ENCODE results near the gene MCUB. TPM values are rescaled to one million over a fixed set of nuclear protein-coding genes. Genes with fewer than 3 reads are reported as not detected.

MCUB gene
- polyA plus RNA-seq, 3 donors, result 117 to 125 (median 123) TPM

GRCh38 chr4:109662771-109663170, 102.7 kb downstream of the MCUB start:
- H3K36me3 Mint-ChIP-seq, result peaks cover 32 to 49% of the 10 kb centered on the region in 2 donors
- DNase-seq, result no peak
- no peaks in the 10 kb centered on the region for H3K27me3 Mint-ChIP-seq (ENCODE audit: low read depth in 3 of 3)
- no peaks in the 10 kb centered on the region for H3K4me1 ChIP-seq (ENCODE audit: control insufficient read depth in 1 of 2, insufficient read depth in 2 of 2, low read length in 2 of 2)
- peak overlapping the region in 1 of 7 donors; percentile 6 for H3K27ac Mint-ChIP-seq
- TF ChIP-seq CTCF (IDR thresholded peaks at IDR 0.05), result no peak
- H3K4me1 Mint-ChIP-seq, result no peaks in the 10 kb centered on the region
- no peak overlapping the region for H3K4me3 Mint-ChIP-seq
- no peak overlapping the region for H3K4me2 ChIP-seq (replicated peaks; ENCODE audit: extremely low read depth, low read length, poor library complexity, severe bottlenecking)
- no CpG with 5 or more reads among the region's 3 CpGs for WGBS (ENCODE audit: insufficient coverage)
- no peak overlapping the region for H2AFZ ChIP-seq (ENCODE audit: insufficient read depth, low read depth, low read length, poor library complexity, severe bottlenecking)
- no peak overlapping the region for H3K4me3 ChIP-seq (replicated peaks in 1 of 3; ENCODE audit: low read depth in 2 of 3, low read length in 3 of 3)
- intact Hi-C loops (cut with micrococcal nuclease), result no loop called here
- no peaks in the 10 kb centered on the region for H3K9me3 ChIP-seq (replicated peaks in 1 of 2; ENCODE audit: control insufficient read depth in 1 of 2, insufficient read depth in 1 of 2, low read length in 2 of 2)
- no peaks in the 10 kb centered on the region for H3K9me3 Mint-ChIP-seq
- H3K27ac ChIP-seq (ENCODE audit: low read depth in 1 of 2, low read length in 2 of 2), result no peak overlapping the region
- peaks cover 21% of the 10 kb centered on the region for H4K20me1 ChIP-seq (ENCODE audit: insufficient read depth, low read length)
- no peaks in the 10 kb centered on the region for H3K27me3 ChIP-seq (ENCODE audit: control insufficient read depth in 2 of 2, insufficient read depth in 2 of 2, low read length in 2 of 2)
- H3K79me2 ChIP-seq (ENCODE audit: insufficient read depth, low read length), result no peaks in the 10 kb centered on the region
- H3K36me3 ChIP-seq (replicated peaks in 1 of 2; ENCODE audit: control insufficient read depth in 1 of 2, insufficient read depth in 2 of 2, low read length in 2 of 2), result peaks cover 28 to 66% of the 10 kb centered on the region in 2 donors
- H3K9ac ChIP-seq (ENCODE audit: insufficient read depth, low read length, poor library complexity, severe bottlenecking), result no peak overlapping the region

- Mint-ChIP-seq H3K4me1 (no peaks in the 10 kb centered on the region), H3K36me3 (peaks cover 24 to 50% of the 10 kb centered on the region in 2 donors), H3K27ac (peak overlapping the region in 1 of 7 donors; percentile 59), H3K9me3 (peaks cover 0 to 6% (median under 1%) of the 10 kb centered on the region in 7 donors), H3K27me3 (ENCODE audit: low read depth in 3 of 3) (peaks cover 0 to 2% (median 0%) of the 10 kb centered on the region in 3 donors), H3K4me3 (no peak overlapping the region)
- no peak overlapping the region for H3K4me2 ChIP-seq (replicated peaks; ENCODE audit: extremely low read depth, low read length, poor library complexity, severe bottlenecking)
- H2AFZ ChIP-seq (ENCODE audit: insufficient read depth, low read depth, low read length, poor library complexity, severe bottlenecking), result no peak overlapping the region
- H3K4me3 ChIP-seq (replicated peaks in 1 of 3; ENCODE audit: low read depth in 2 of 3, low read length in 3 of 3), result no peak overlapping the region
- H3K27ac ChIP-seq (ENCODE audit: low read depth in 1 of 2, low read length in 2 of 2), result no peak overlapping the region
- TF ChIP-seq CTCF (IDR thresholded peaks at IDR 0.05), result no peak
- H3K36me3 ChIP-seq (replicated peaks in 1 of 2; ENCODE audit: control insufficient read depth in 1 of 2, insufficient read depth in 2 of 2, low read length in 2 of 2), result peaks cover 21 to 57% of the 10 kb centered on the region in 2 donors
- peaks cover 20% of the 10 kb centered on the region for H4K20me1 ChIP-seq (ENCODE audit: insufficient read depth, low read length)
- H3K9me3 ChIP-seq (replicated peaks in 1 of 2; ENCODE audit: control insufficient read depth in 1 of 2, insufficient read depth in 1 of 2, low read length in 2 of 2), result no peaks in the 10 kb centered on the region
- H3K9ac ChIP-seq (ENCODE audit: insufficient read depth, low read length, poor library complexity, severe bottlenecking), result no peak overlapping the region
- H3K27me3 ChIP-seq (ENCODE audit: control insufficient read depth in 2 of 2, insufficient read depth in 2 of 2, low read length in 2 of 2), result no peaks in the 10 kb centered on the region
- no peak for DNase-seq
- no peaks in the 10 kb centered on the region for H3K79me2 ChIP-seq (ENCODE audit: insufficient read depth, low read length)
- no peaks in the 10 kb centered on the region for H3K4me1 ChIP-seq (ENCODE audit: control insufficient read depth in 1 of 2, insufficient read depth in 2 of 2, low read length in 2 of 2)
- intact Hi-C loops (cut with micrococcal nuclease), result no loop called here
- WGBS (ENCODE audit: insufficient coverage), result 100% methylated on average over 3 of the region's 5 CpGs
These were observed 105.9 kb downstream of the MCUB start for GRCh38 chr4:109665783-109666485.

Measured in CD14-positive monocyte (primary cell).